Right renal pelvis (tissue), 4 donors: ENCODE measurements around the gene COA3. TPM values are rescaled to one million over a fixed set of nuclear protein-coding genes. Genes with fewer than 3 reads are reported as not detected.

Experiments used
- DNase-seq, 4 donors: peaks; one replicate each; pipeline ENCODE4 v3.0.0-alpha.2; 2013; ENCODE audit warnings: low read depth in 4 of 4, low spot score in 3 of 4, missing footprints in 1 of 4
- polyA plus RNA-seq, 4 donors: library from polyadenylated mRNA; unstranded; fragments of 120-200 nt; gene quantifications; one replicate each; pipeline ENCODE4 v1.2.1, GENCODE V29; 2013; ENCODE audit not compliant: insufficient read length in 4 of 4

COA3 gene
- polyA plus RNA-seq, 4 donors = 166 to 178 (median 172) TPM

DNA sequence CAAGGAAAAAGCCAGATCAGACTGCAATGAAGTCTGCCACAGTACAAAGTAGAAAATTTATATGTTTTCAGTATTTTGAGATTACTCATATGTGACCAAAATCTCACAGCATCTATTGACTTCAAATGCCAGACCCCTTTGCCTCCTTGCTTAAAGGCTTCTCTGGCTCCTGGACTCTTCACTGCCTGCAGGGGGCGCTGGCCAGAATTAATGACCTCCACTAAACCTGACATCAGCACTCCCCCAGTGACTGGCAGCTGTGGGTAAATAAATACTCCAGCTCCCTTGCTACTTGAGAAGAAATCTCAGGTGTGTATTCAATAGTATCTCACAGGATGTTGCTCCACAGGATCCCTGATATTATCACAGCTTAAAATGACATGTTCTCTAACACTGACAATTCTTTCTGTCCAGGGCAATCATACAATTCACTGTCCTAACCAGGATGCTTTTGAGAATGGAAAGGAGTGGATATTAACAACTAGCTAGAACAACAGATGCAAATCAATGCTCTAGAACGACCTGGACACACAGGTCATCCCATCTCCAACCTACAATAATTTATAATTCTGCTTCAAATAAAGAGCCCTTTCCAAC lies 21.5 kb upstream of the COA3 start:
- no peak for DNase-seq

DNA sequence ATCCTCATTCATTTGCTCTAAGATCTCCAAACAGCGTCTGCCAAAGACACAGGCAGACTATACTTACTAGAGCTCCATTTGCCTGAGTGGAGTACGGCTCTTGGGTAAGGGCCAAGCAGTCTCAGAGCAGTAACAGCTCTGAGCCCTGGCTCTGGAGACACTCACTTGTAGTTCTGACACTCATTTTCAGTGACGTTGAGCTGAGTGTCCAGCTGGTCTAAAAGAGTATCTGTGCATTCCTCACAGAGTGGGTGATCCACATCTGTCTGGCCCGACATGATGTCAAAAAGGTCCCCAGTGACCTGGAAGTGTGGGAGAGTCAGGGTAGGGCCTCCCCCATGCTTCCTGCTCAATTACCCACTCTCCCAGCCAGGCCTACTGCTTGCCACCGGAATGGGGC lies 19.9 kb upstream of the COA3 start:
- no peak for DNase-seq

DNA sequence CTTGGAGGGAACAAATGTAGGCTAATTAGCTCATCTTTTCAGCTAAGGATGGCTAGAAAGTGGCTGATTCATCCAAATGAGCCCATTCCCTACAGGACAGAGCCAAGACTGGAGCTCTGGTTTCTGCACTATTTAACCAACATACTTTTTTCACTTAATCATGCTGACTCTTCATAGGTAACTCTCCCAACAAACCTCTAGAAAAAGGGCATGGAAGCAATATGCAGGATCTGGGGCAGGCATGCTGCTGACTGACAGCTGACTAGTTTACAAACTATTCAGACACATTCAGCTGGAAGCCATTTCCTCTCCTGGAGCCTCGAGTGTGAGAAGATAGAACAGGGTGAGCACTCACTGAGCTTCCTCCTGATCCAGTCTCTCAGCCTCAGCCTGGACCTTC lies 19.4 kb upstream of the COA3 start:
- no peak for DNase-seq

DNA sequence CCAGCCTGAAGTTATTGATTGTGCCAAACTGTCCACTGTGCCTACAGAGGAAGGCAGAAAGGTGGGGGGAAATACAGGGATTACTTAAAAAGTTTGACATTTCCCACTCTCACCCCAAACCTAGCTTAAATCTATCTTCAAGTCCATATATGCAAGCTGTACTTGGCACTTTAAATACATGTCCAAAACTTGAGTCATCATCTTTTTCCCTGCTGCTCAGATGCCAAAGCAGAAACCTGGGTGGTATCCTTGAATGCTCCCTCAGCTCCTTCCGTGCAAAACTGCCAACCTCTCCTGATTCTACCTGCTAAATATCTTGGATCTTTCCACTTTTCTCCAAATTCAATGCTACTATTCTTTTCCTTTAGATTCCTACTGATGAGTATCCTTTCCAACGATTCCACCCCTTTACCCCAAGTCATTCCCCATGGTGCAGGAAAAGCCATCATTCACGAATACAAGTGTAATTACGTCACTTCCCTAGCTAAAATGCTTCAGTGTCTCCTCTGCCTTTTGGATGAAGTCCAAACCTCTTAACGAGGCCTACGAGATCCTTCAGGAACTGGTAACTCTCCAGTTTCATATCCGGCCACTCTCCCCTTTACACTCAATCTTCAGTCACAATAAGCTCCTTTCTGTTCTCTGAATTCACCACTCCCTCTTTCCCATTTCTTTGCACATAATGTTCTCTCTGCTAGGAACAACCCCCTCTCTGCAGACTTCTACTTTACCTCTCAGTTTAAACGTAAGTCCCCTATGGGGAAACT lies 16.3 kb upstream of the COA3 start:
- DNase-seq = no peak

DNA sequence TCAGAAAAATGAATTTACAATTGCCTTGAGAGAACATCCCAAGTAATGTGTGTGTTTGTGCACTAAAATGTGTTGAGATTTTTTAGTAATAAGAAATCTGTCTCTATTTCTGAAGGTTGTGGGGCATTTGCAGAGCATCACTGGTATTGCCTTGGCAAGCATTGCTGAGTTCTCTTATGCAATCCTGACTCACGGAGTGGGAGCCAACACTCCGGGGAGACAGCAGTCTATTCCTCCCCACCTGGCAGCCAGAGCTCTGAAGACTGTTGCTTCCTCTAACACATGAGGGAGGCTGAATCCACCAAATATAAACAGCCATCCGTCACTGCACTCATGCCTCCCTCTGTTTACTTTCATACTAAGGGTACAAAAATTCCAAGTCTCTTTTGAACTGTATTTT lies 10.7 kb upstream of the COA3 start:
- DNase-seq = no peak

DNA sequence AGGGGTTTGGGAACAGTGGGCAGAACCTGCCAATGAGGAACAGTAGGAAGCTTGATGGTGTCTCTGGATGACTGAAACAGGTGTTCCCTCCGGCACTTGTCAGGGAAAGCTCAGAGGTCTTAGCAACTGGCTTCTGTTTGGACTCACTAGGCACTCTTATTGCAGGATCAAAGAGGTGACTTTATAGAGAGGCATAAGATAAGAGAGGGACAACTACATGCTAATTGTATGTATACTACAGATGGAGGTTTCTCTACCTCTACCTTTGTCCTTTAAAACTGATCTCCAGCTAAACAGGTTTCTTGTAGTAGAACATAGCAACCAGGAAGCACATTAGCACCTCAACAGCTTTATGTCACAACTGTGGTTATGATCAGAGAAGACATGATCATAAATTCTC lies 7.7 kb upstream of the COA3 start:
- DNase-seq = no peak

DNA sequence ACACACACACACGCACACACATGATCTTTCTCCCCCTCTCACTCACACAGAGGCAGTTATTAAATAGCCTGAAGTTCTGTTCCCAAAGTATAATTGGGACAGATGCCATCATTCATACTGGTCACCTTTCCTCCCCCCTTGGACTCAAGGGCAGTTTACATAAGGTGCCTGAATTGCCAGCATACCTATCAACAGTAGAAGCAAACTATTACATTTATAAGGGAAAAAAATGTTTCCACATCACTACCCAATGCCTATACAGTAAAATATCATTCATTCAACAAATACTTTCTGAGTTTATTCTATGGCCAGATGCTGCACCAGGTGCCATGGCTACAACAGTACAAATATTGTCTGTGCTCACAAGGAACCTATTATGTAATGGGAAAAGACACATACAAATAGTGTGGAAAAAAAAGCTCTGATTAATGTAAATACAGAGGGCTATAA lies 6.4 kb upstream of the COA3 start:
- no peak for DNase-seq

DNA sequence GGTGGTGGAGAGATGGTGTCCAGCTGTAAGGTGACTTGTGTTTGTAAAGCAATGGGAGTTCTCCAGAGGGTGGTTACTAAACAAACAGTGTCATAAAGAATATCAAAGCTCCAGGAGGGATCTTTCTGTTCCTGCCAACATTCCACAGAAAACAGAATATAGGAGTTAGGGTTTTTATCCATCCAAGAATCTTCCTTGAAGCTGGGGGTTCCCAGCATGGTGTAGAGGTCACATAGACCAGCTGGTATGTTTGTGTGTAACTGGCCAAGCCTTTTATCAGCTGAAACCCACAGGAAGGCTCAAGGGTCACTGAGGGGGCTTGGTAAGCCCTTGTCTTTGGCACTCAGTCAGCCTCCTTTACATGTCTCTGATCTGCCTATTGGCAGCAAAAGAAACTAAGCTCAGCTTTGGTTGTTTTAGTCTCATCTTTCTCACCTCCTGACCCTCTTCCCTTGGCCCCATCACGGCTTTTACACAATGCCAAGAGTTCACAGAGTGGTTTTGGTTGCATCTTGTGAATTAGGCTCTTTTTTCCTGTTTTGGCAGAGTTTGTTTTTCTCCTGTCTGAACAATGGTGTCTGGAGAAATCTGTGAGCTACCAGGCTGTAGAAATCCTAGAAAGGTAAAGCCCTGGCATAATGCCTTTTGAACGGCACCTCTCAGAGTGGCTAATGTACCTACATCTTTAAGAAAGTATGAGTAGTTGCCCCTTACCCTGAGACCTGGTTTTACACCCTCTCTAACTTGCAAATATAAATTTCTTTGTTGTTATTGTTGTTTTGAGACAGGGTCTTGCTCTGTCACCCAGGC lies 4.8 kb upstream of the COA3 start:
- DNase-seq = no peak

DNA sequence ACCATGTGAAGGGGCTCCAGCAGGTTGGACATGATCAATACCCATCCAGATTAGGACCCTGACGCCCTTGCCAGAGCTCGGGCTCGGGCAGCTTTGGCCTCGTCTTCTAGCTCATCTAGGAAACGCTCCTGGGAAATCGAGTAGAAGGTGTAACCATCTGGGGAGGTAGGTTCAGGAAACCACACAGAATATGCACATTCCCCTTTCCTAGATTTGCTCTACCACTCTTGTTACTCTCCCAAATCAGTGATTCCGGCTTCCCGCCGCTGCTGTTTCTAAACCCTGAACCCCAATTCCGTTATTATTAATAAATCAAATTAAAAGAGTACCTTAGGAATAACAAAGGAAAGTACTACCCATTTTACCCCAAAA lies 507 bp downstream of the COA3 start:
- no peak for DNase-seq

DNA sequence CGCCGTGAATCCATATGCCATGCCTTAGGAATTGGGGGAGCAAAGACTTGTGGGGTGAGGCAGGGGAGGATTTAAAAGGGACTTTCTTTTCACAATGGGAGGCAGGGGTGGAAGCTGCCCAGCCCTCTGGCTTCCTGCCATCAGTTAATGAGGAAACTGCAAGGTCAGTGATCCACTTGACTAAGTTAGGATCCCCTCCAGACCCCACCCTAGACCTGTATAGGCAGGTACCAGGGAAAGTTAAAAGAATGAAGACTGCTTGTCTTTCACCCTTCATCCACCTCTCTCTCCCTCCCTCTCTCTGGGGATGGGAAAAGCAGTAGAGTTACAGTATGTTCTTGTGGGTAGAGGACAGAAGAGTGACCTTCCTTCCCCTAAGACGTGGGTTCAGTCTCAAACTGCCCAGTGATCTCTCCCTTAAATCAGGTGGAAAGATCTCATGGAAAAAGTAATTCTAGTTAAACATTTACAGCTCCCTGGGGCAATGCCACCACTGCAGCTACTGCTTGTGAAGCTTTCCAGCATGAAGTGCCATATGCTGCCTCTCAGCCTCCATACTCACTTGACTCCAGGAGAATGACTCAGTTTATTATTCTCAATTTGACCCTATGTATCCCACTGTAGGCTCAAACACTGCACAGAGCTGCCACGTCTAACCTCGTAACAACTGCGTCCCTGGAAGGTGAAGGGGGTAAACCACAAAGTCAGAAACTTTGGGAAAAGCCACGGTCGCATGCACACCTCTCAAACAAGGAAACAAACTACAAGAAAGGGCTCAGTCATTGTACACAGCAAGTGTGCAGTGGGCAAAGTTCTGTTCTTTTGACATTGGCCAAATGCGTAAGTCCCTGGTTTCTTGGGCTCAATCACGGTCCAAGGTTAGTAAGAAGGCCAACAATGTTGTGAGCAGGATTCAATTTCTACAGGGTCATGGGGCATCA lies 1.2 kb downstream of the COA3 start:
- DNase-seq = no peak

DNA sequence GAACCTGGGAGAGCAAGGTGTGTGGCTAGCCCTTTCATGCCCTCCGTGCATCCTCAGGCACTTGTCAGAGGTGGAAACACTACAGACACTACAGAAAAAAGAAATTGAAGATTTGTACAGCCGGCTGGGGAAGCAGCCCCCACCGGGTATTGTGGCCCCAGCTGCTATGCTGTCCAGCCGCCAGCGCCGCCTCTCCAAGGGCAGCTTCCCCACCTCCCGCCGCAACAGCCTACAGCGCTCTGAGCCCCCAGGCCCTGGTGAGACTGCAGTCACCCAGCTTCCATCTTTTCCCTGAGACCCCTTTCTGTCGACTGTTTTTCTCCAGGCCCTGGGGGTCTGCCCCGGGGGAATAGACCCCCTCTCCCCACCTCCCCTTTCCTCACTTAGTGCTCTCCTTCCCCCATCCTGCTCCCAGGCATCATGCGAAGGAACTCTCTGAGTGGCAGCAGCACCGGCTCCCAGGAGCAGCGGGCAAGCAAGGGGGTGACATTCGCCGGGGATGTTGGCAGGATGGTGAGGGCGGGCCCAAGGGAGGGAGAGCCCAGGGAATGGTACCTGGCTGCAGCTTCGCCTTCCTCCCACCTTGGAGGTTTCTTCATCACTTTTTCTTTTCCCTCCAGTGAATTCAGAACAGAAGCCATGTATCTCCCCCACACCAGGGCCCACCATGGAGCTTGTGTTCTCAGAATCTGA lies 2.3 kb downstream of the COA3 start:
- no peak for DNase-seq

DNA sequence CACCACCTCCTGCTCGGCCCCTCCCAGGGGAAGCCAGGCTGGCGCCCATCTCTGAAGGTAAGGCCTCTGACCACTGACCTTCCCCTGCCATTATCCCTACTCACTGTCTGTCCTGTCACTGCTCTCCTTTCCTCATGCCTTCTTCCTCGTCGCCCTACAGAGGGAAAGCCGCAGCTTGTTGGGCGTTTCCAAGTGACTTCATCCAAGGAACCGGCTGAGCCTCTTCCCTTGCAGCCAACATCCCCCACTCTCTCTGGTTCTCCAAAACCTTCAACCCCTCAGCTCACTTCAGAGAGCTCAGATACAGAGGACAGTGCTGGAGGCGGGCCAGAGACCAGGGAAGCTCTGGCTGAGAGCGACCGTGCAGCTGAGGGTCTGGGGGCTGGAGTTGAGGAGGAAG lies 3.0 kb downstream of the COA3 start:
- no peak for DNase-seq

DNA sequence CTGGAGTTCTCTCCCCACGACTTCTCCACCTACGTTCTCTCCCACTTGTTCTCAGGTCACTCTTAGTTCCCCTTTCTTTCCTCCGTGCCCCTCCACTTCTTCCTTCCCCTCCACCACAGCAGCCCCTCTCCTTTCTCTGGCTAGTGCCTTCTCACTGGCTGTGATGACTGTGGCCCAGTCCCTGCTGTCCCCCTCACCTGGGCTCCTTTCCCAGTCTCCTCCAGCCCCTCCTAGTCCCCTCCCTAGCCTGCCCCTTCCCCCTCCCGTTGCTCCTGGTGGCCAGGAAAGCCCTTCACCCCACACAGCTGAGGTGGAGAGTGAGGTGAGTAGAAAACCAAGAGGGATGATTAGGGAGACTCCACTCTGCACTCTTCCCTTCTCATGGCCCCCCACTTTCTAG lies 3.4 kb downstream of the COA3 start:
- no peak for DNase-seq

DNA sequence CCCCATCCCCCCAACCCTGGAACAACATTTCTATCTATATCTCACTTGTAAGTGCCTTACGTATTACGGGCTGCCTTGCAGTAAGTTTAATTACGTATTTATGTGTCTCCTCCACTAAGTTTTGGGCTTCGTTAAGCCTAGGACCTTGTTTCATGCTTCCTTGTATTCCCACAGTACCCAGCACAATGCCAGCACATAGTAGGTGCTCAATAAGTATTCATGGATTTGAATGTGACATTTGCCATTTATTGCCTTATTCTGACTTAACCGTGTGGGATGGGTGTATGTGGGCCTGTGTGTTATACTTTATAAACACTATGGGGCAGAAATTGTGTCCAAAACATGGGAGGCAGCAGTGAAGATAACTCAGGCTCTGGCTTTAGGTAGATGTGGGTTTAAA lies 6.0 kb downstream of the COA3 start:
- DNase-seq = no peak

DNA sequence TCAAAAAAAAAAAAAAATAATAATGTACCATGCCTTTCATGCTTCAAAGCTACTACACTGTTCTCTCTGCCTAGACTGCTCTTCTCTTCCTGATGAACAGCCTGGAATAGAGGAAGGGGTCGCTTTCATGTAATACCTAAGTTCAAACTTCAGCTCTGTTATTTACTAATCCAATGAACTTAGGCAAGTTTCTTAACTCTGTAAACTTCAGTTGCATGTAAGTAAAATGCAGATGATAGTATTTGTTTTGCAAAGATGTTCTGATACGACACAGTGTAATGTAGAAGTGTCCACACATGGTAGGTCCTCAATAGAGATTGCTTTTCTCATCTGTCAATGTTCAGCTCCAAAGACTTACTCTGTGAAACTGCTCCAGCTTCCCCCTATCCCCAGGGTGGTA lies 6.6 kb downstream of the COA3 start:
- no peak for DNase-seq

DNA sequence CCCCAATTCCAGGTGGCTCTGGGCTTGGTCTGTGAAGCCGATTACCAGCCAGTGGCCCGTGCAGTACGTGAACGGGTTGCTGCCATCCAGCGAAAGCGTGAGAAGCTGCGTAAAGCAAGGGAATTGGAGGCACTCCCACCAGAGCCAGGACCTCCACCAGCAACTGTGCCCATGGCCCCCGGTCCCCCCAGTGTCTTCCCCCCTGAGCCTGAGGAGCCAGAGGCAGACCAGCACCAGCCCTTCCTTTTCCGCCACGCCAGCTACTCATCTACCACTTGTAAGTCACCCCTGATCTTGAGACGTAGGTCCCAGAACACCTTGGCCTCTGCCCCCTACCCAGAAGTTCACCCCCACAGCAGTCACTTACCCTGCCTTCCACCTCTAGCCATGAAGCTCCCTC lies 11.2 kb downstream of the COA3 start:
- DNase-seq = no peak

DNA sequence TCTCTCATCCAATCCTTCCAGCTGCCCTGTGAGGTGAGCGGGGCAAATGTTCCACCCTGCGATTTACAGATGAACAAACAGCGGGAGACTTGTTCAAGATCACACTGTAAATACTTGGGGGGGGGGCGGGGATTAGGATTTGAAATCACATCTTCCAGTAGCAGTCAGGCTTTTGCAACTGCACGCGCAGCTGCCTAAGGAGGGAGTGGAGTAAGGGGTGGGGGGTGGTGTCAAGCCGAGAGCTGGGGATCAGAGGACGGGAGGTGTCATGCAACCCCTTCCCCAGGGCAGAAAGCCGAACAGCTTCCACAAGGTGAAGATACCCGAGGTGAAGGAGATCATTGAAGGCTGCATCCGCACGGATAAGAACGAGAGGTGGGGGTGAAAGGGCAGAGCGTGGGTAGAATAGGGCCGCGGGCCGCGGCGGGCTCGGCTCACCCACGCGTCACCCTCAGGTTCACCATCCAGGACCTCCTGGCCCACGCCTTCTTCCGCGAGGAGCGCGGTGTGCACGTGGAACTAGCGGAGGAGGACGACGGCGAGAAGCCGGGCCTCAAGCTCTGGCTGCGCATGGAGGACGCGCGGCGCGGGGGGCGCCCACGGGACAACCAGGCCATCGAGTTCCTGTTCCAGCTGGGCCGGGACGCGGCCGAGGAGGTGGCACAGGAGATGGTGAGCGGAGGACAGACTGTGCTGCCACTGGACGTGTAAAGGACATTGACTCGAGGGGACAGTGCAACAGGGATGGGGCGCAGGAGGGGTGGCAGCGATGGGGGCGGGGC lies 13.5 kb downstream of the COA3 start:
- no peak for DNase-seq

DNA sequence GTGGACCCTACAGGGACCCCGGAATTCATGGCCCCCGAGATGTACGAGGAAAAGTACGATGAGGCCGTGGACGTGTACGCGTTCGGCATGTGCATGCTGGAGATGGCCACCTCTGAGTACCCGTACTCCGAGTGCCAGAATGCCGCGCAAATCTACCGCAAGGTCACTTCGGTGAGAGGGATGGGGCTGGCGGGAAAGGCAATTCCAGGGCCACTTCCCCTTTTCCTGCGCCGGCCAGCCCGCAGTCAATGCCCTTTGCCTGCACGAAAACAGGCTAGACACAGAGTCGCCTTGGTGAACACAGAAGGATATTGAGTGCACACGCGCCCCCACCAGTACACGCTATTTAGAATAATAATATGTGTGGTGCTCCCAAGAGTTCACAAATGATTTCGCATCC lies 14.1 kb downstream of the COA3 start:
- DNase-seq = no peak

DNA sequence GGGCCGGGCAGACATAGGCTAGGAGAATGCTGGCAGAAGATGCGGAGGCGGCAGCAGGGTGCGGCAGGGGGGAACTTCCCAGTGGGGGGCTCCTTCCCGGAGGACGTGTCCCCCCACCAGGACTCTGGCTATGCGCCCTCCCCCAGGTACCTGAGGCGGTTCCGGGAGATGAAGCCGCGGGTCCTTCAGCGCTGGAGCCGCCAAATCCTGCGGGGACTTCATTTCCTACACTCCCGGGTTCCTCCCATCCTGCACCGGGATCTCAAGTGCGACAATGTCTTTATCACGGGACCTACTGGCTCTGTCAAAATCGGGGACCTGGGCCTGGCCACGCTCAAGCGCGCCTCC lies 14.7 kb downstream of the COA3 start:
- no peak for DNase-seq
